Astrocyte (in vitro differentiated cells and primary cell): ENCODE data around the gene DERL3. TPM values are rescaled to one million over a fixed set of nuclear protein-coding genes. Genes with fewer than 3 reads are reported as not detected.

Source experiments
- DNase-seq: peaks from one replicate; pipeline ENCODE4 v3.0.0-alpha.2; 2010; ENCODE audit warnings: low read depth
- FAIRE-seq: peaks from 2 replicates; lab custom pipeline; 2011; peaks lifted over from hg19 to GRCh38; lab: Jason Lieb, UNC
- H2AFZ ChIP-seq: 2 replicates; pipeline ENCODE4 v1.6.0; 2012; ENCODE audit warnings: low read depth, low read length, inconsistent platforms
- H3K27ac ChIP-seq: 2 replicates; pipeline ENCODE4 v1.5.1; 2011; ENCODE audit warnings: low read depth, low read length, inconsistent platforms
- H3K27me3 ChIP-seq: 2 replicates; pipeline ENCODE4 v1.6.0; 2011; ENCODE audit warnings: low read length, inconsistent platforms; ENCODE audit not compliant: insufficient read depth
- H3K36me3 ChIP-seq: 2 replicates; pipeline ENCODE4 v1.5.1; 2011; ENCODE audit warnings: low read length, inconsistent platforms; ENCODE audit not compliant: insufficient read depth
- H3K4me1 ChIP-seq: 2 replicates; pipeline ENCODE4 v1.5.1; 2011; ENCODE audit warnings: low read length, inconsistent platforms; ENCODE audit not compliant: insufficient read depth
- H3K4me2 ChIP-seq: 2 replicates; pipeline ENCODE4 v1.6.0; 2012; ENCODE audit warnings: low read length, inconsistent platforms
- H3K4me3 ChIP-seq: 2 replicates; pipeline ENCODE4 v1.5.1; 2011; ENCODE audit warnings: low read depth, mild to moderate bottlenecking, low read length, inconsistent platforms; ENCODE audit not compliant: insufficient read depth
- H3K79me2 ChIP-seq: 2 replicates; pipeline ENCODE4 v1.6.0; 2012; ENCODE audit warnings: mild to moderate bottlenecking, low read length, inconsistent platforms; ENCODE audit not compliant: insufficient read depth
- H3K9ac ChIP-seq: 2 replicates; pipeline ENCODE4 v1.6.0; 2012; ENCODE audit warnings: mild to moderate bottlenecking, low read length, inconsistent platforms
- H3K9me3 ChIP-seq: 2 replicates; pipeline ENCODE4 v1.5.1; 2012; ENCODE audit warnings: low read depth, mild to moderate bottlenecking, low read length, inconsistent platforms; ENCODE audit not compliant: insufficient read depth
- H4K20me1 ChIP-seq: 2 replicates; pipeline ENCODE4 v1.6.0; 2012; ENCODE audit warnings: low read length, inconsistent platforms; ENCODE audit not compliant: insufficient read depth
- H3K27ac Mint-ChIP-seq: one replicate; pipeline ENCODE4 v1.8.0; 2021; ENCODE audit warnings: mild to moderate bottlenecking, mixed read lengths; ENCODE audit not compliant: unreplicated experiment
- H3K27me3 Mint-ChIP-seq: one replicate; pipeline ENCODE4 v1.8.0; 2021; ENCODE audit warnings: low read depth, mixed read lengths; ENCODE audit not compliant: unreplicated experiment
- H3K36me3 Mint-ChIP-seq: one replicate; pipeline ENCODE4 v1.8.0; 2021; ENCODE audit warnings: low read depth, mixed read lengths; ENCODE audit not compliant: unreplicated experiment
- H3K4me1 Mint-ChIP-seq: one replicate; pipeline ENCODE4 v1.8.0; 2021; ENCODE audit warnings: low read depth, mixed read lengths; ENCODE audit not compliant: unreplicated experiment
- H3K4me3 Mint-ChIP-seq: one replicate; pipeline ENCODE4 v1.8.0; 2021; ENCODE audit warnings: mild to moderate bottlenecking, moderate library complexity, mixed read lengths; ENCODE audit not compliant: unreplicated experiment
- H3K9me3 Mint-ChIP-seq: one replicate; pipeline ENCODE4 v1.8.0; 2021; ENCODE audit warnings: mild to moderate bottlenecking, mixed read lengths; ENCODE audit not compliant: unreplicated experiment
- CTCF ChIP-seq: IDR thresholded peaks from 2 replicates; pipeline ENCODE4 v1.5.1; 2011; ENCODE audit warnings: low read depth, mild to moderate bottlenecking, inconsistent platforms, low read length, moderate library complexity; ENCODE audit not compliant: insufficient read depth
- EZH2 ChIP-seq: IDR thresholded peaks from 2 replicates; pipeline ENCODE4 v1.6.1; 2012; ENCODE audit warnings: mild to moderate bottlenecking, low read length, inconsistent platforms; ENCODE audit not compliant: insufficient read depth
- total RNA-seq: library from RNA; stranded (reverse); gene quantifications from 2 replicates; pipeline ENCODE4 v1.2.1, GENCODE V29; 2021

Gene DERL3
- total RNA-seq, 1 donor from 2014 or later: 0.82 TPM

DNA sequence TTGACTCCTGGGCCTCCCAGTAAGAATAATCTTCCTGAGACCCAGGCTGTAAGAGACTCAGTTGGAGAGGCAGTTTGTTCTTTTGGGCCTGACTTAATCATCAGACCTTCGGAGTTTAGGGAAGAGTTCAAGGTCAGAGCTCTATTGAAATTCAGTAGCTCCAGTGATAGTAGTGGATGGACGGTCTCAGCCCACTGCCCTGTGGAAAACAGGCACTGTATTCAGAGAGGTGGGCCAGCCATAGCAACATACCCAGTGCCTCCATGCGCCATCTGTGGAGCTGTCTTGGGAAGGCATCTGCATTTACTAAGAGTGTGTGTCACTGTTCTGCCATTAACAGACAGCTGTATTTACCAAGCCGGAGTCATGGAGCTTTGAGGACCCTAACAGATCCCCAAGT lies 49.2 kb downstream of the DERL3 start:
- Mint-ChIP-seq H3K9me3 (no peaks in the 10 kb centered on the region), H3K27me3 (no peaks in the 10 kb centered on the region), H3K36me3 (no peaks in the 10 kb centered on the region), H3K4me1 (peaks cover 16% of the 10 kb centered on the region), H3K27ac (no peak overlapping the region), H3K4me3 (peak overlapping the region; percentile 56)
- no peak for DNase-seq
- no peaks in the 10 kb centered on the region for H3K27me3 ChIP-seq
- no peak overlapping the region for H3K4me3 ChIP-seq
- H3K4me1 ChIP-seq: peaks cover 9% of the 10 kb centered on the region
- H3K9me3 ChIP-seq: no peaks in the 10 kb centered on the region
- H3K9ac ChIP-seq: no peak overlapping the region
- H4K20me1 ChIP-seq: peaks cover 63% of the 10 kb centered on the region
- TF ChIP-seq CTCF: no peak
- no peak for TF ChIP-seq EZH2
- no peak overlapping the region for H3K4me2 ChIP-seq
- H3K36me3 ChIP-seq: peaks cover 9% of the 10 kb centered on the region
- H2AFZ ChIP-seq: no peak overlapping the region
- no peak for FAIRE-seq
- H3K79me2 ChIP-seq: peaks cover 63% of the 10 kb centered on the region
- no peak overlapping the region for H3K27ac ChIP-seq

DNA sequence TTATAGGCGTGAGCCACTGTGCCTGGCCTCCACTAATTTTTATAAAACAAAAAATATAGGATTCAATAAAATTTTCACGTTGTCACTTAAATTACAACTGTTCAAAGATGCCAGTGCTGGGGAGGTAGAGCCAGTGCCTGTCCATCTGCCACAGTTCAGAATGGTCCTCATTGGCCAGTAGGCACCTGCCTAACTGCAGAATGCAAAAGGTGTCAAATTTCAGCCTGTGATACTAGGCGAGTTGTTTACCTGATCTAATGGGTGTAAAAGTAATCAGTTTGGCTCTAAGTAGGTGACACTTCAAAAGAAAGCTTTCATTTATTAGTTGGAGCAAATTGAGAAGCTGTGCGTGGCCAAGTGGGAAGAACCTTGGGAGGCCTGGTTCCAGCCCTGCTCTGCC lies 49.7 kb downstream of the DERL3 start:
- peaks cover 63% of the 10 kb centered on the region for H3K79me2 ChIP-seq
- H3K27me3 ChIP-seq: no peaks in the 10 kb centered on the region
- H3K27ac ChIP-seq: no peak overlapping the region
- no peaks in the 10 kb centered on the region for H3K9me3 ChIP-seq
- H4K20me1 ChIP-seq: peaks cover 63% of the 10 kb centered on the region
- peaks cover 5% of the 10 kb centered on the region for H3K36me3 ChIP-seq
- H3K4me1 ChIP-seq: peaks cover 14% of the 10 kb centered on the region
- TF ChIP-seq EZH2 (no peak), CTCF (no peak)
- Mint-ChIP-seq H3K27me3 (no peaks in the 10 kb centered on the region), H3K27ac (no peak overlapping the region), H3K4me1 (peaks cover 21% of the 10 kb centered on the region), H3K36me3 (no peaks in the 10 kb centered on the region), H3K9me3 (no peaks in the 10 kb centered on the region), H3K4me3 (peak overlapping the region; percentile 56)
- no peak for FAIRE-seq
- no peak overlapping the region for H2AFZ ChIP-seq
- DNase-seq: no peak
- no peak overlapping the region for H3K9ac ChIP-seq
- H3K4me2 ChIP-seq: no peak overlapping the region
- no peak overlapping the region for H3K4me3 ChIP-seq

GRCh38 chr22:23787910-23788309 lies 50.9 kb downstream of the DERL3 start:
- Mint-ChIP-seq H3K4me1 (peaks cover 22% of the 10 kb centered on the region), H3K9me3 (no peaks in the 10 kb centered on the region), H3K36me3 (no peaks in the 10 kb centered on the region), H3K27ac (peak overlapping the region; percentile 84), H3K27me3 (no peaks in the 10 kb centered on the region), H3K4me3 (peak overlapping the region; percentile 96)
- TF ChIP-seq CTCF: no peak
- no peak for TF ChIP-seq EZH2
- Histone ChIP-seq H3K9ac (peak overlapping the region; percentile 99), H3K27me3 (no peaks in the 10 kb centered on the region), H3K4me2 (peak overlapping the region; percentile 97), H3K4me1 (peaks cover 19% of the 10 kb centered on the region), H4K20me1 (peaks cover 56% of the 10 kb centered on the region), H3K27ac (peak overlapping the region; percentile 98), H3K4me3 (peak overlapping the region; percentile 86), H3K79me2 (peaks cover 57% of the 10 kb centered on the region), H3K9me3 (no peaks in the 10 kb centered on the region), H3K36me3 (peaks cover 4% of the 10 kb centered on the region), H2AFZ (no peak overlapping the region)
- DNase-seq (no peak), FAIRE-seq (no peak)
